ENCODE results near the gene CHRD. TPM values are rescaled to one million over a fixed set of nuclear protein-coding genes. Genes with fewer than 3 reads are reported as not detected.

Gene CHRD
- total RNA-seq, 1 experiment from 2014 or later = 2.7 TPM

DNA sequence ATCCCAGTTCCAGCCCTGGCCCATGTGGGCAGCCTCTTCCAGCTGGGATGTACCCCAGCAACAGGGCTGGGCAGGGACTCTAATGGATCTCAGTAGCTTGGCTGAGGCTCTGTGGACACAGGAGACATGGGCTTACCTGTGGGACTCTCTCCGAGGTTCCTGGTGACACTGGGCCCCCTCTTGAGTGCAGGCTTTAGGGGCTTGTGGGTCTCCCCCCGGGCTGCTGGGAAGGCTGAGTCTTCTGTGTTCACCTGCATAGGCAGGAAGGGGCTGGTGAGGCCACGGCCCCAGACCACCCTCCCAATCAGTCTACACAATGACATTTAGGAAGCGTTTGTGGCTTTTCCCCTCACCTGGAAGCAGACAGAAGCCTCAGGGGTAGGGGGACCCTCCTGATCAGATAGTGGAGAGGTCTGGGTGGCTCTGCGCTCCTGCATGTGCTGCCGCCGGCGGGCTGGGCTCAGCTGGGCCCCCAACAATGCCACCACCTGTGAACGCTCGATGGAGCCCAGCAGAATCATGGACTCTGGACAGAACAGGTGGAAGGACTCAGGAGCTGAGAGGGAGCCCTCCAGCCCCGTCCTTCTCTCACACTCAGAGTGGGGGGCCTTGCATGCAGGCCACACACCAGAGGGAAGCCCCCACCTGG is 26.8 kb upstream of the CHRD start:
- Mint-ChIP-seq H3K9me3 (no peaks in the 10 kb centered on the region), H3K4me1 (peaks cover 11% of the 10 kb centered on the region), H3K27ac (no peak overlapping the region), H3K27me3 (ENCODE audit: low read depth) (no peaks in the 10 kb centered on the region), H3K4me3 (no peak overlapping the region), H3K36me3 (peaks cover 15% of the 10 kb centered on the region)
- ATAC-seq (no peak), DNase-seq (ENCODE audit: low spot score) (no peak)
- CTCF ChIA-PET = interaction anchor here (0.5 to 2.4 kb wide), 7 partner anchors 9 to 189 kb away, joined by 3 to 12 read pairs (median 5); no protein-coding TSS in a partner anchor
- TF ChIP-seq FOXJ3 (CRISPR knock-in tag; IDR thresholded peaks at IDR 0.05; ENCODE audit: borderline replicate concordance) (no peak), PRRX2 (CRISPR knock-in tag; IDR thresholded peaks at IDR 0.05) (no peak), GRHL2 (CRISPR knock-in tag; IDR thresholded peaks at IDR 0.05; ENCODE audit: insufficient replicate concordance, severe bottlenecking) (no peak), ZNF232 (CRISPR knock-in tag; IDR thresholded peaks at IDR 0.05) (no peak), CDX4 (CRISPR knock-in tag; IDR thresholded peaks at IDR 0.05; ENCODE audit: borderline replicate concordance) (no peak), TEAD4 (CRISPR knock-in tag; IDR thresholded peaks at IDR 0.05) (no peak), AR (CRISPR knock-in tag; IDR thresholded peaks at IDR 0.05) (no peak), USF1 (CRISPR knock-in tag; IDR thresholded peaks at IDR 0.05) (no peak), IRF1 (CRISPR knock-in tag; IDR thresholded peaks at IDR 0.05) (no peak), OVOL2 (CRISPR knock-in tag; IDR thresholded peaks at IDR 0.05; ENCODE audit: borderline replicate concordance) (no peak), ZMAT4 (CRISPR knock-in tag; IDR thresholded peaks at IDR 0.05) (no peak), ZSCAN18 (CRISPR knock-in tag; IDR thresholded peaks at IDR 0.05) (no peak), ZNF121 (CRISPR knock-in tag; IDR thresholded peaks at IDR 0.05) (no peak), TP53 (CRISPR knock-in tag; IDR thresholded peaks at IDR 0.05) (no peak), ZNF512 (CRISPR knock-in tag; IDR thresholded peaks at IDR 0.05; ENCODE audit: borderline replicate concordance) (no peak), MYBL2 (CRISPR knock-in tag; IDR thresholded peaks at IDR 0.05) (no peak), ATF3 (CRISPR knock-in tag; conservative IDR thresholded peaks at IDR 0.05) (no peak)
- TF ChIP-seq, protein P1, sequence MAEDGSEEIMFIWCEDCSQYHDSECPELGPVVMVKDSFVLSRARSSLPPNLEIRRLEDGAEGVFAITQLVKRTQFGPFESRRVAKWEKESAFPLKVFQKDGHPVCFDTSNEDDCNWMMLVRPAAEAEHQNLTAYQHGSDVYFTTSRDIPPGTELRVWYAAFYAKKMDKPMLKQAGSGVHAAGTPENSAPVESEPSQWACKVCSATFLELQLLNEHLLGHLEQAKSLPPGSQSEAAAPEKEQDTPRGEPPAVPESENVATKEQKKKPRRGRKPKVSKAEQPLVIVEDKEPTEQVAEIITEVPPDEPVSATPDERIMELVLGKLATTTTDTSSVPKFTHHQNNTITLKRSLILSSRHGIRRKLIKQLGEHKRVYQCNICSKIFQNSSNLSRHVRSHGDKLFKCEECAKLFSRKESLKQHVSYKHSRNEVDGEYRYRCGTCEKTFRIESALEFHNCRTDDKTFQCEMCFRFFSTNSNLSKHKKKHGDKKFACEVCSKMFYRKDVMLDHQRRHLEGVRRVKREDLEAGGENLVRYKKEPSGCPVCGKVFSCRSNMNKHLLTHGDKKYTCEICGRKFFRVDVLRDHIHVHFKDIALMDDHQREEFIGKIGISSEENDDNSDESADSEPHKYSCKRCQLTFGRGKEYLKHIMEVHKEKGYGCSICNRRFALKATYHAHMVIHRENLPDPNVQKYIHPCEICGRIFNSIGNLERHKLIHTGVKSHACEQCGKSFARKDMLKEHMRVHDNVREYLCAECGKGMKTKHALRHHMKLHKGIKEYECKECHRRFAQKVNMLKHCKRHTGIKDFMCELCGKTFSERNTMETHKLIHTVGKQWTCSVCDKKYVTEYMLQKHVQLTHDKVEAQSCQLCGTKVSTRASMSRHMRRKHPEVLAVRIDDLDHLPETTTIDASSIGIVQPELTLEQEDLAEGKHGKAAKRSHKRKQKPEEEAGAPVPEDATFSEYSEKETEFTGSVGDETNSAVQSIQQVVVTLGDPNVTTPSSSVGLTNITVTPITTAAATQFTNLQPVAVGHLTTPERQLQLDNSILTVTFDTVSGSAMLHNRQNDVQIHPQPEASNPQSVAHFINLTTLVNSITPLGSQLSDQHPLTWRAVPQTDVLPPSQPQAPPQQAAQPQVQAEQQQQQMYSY (CRISPR knock-in tag; IDR thresholded peaks at IDR 0.05) = no peak
- TF ChIP-seq, protein P2, sequence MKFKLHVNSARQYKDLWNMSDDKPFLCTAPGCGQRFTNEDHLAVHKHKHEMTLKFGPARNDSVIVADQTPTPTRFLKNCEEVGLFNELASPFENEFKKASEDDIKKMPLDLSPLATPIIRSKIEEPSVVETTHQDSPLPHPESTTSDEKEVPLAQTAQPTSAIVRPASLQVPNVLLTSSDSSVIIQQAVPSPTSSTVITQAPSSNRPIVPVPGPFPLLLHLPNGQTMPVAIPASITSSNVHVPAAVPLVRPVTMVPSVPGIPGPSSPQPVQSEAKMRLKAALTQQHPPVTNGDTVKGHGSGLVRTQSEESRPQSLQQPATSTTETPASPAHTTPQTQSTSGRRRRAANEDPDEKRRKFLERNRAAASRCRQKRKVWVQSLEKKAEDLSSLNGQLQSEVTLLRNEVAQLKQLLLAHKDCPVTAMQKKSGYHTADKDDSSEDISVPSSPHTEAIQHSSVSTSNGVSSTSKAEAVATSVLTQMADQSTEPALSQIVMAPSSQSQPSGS (CRISPR knock-in tag; IDR thresholded peaks at IDR 0.05; ENCODE audit: borderline replicate concordance, low read depth) = no peak
- TF ChIP-seq, protein P3, sequence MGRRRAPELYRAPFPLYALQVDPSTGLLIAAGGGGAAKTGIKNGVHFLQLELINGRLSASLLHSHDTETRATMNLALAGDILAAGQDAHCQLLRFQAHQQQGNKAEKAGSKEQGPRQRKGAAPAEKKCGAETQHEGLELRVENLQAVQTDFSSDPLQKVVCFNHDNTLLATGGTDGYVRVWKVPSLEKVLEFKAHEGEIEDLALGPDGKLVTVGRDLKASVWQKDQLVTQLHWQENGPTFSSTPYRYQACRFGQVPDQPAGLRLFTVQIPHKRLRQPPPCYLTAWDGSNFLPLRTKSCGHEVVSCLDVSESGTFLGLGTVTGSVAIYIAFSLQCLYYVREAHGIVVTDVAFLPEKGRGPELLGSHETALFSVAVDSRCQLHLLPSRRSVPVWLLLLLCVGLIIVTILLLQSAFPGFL (CRISPR knock-in tag; IDR thresholded peaks at IDR 0.05; ENCODE audit: borderline replicate concordance) = no peak
- POLR2A ChIA-PET = interaction anchor here (1.2 kb wide), 1 partner anchor 9 kb away, joined by 9 read pairs; no protein-coding TSS in a partner anchor
